SU-DHL-6 (cell line): ENCODE measurements around the gene COL4A2.

Source experiments
- H2AFZ ChIP-seq: fragments of 200-600 bp; sonication (generic); 2 replicates; pipeline ENCODE4 v1.6.1; 2014; ENCODE audit warnings: low read depth, mild to moderate bottlenecking, moderate library complexity, mixed read lengths, antibody characterized with exemption, low read length; ENCODE audit not compliant: severe bottlenecking
- H3F3A ChIP-seq: fragments of 200-600 bp; shearing (Covaris generic); 2 replicates; pipeline ENCODE4 v1.6.0; 2016; ENCODE audit warnings: antibody characterized with exemption, mild to moderate bottlenecking; ENCODE audit not compliant: insufficient read depth
- H3K27ac ChIP-seq: fragments of 200-600 bp; sonication (generic); 2 replicates; pipeline ENCODE4 v1.5.1; 2016; ENCODE audit warnings: low read depth, mild to moderate bottlenecking, low read length, moderate library complexity, mixed read lengths
- H3K27me3 ChIP-seq: fragments of 200-600 bp; sonication (generic), shearing (Covaris generic); 2 replicates; pipeline ENCODE4 v1.6.0; 2014; ENCODE audit warnings: mild to moderate bottlenecking, low read length
- H3K36me3 ChIP-seq: fragments of 200-600 bp; sonication (generic); 2 replicates; pipeline ENCODE4 v1.6.1; 2014; ENCODE audit warnings: mild to moderate bottlenecking, low read length, mixed read lengths
- H3K4me2 ChIP-seq: fragments of 300-600, 200-600 bp; shearing (Covaris generic), sonication (generic); 2 replicates; pipeline ENCODE4 v1.6.0; 2014; ENCODE audit warnings: low read length, low read depth, mild to moderate bottlenecking; ENCODE audit not compliant: poor library complexity, severe bottlenecking
- H3K4me3 ChIP-seq: fragments of 200-600 bp; sonication (generic); 2 replicates; pipeline ENCODE4 v1.5.1; 2014; ENCODE audit warnings: antibody characterized with exemption, low read length, mild to moderate bottlenecking, mixed read lengths; ENCODE audit not compliant: insufficient read depth, poor library complexity, severe bottlenecking
- H3K79me2 ChIP-seq: fragments of 200-600 bp; sonication (generic); 2 replicates; pipeline ENCODE4 v1.6.1; 2014; ENCODE audit warnings: mild to moderate bottlenecking, low read length, moderate library complexity; ENCODE audit not compliant: insufficient read depth
- H3K9ac ChIP-seq: fragments of 200-600 bp; sonication (generic); 2 replicates; pipeline ENCODE4 v1.7.0; 2014; ENCODE audit warnings: mild to moderate bottlenecking, low read length
- H3K9me2 ChIP-seq: fragments of 200-600 bp; sonication (generic); replicated peaks from 2 replicates; pipeline ENCODE4 v1.6.1; 2014; ENCODE audit warnings: low read length; ENCODE audit not compliant: insufficient read depth
- H3K9me3 ChIP-seq: fragments of 200-600 bp; sonication (generic); 2 replicates; pipeline ENCODE4 v1.6.1; 2014; ENCODE audit warnings: low read length, mixed read lengths; ENCODE audit not compliant: insufficient read depth
- H4K20me1 ChIP-seq: fragments of 200-600 bp; sonication (generic); 2 replicates; pipeline ENCODE4 v1.6.1; 2014; ENCODE audit warnings: low read depth, mild to moderate bottlenecking, antibody characterized with exemption, low read length, moderate library complexity, mixed read lengths
- EZH2phosphoT487 ChIP-seq: fragments of 200-600 bp; sonication (generic), shearing (Covaris generic); conservative IDR thresholded peaks from 2 replicates; pipeline ENCODE4 v1.6.1; 2018; ENCODE audit warnings: mild to moderate bottlenecking, antibody characterized with exemption, low read length, moderate library complexity, mixed read lengths
- TF ChIP-seq, protein P1 (sequence below): fragments of 200-600 bp; sonication (generic); IDR thresholded peaks from one replicate; pipeline ENCODE4 v1.5.1; 2017; ENCODE audit warnings: antibody characterized with exemption, mild to moderate bottlenecking, low read length, moderate library complexity; ENCODE audit not compliant: insufficient read depth, poor library complexity, severe bottlenecking

Gene COL4A2

DNA sequence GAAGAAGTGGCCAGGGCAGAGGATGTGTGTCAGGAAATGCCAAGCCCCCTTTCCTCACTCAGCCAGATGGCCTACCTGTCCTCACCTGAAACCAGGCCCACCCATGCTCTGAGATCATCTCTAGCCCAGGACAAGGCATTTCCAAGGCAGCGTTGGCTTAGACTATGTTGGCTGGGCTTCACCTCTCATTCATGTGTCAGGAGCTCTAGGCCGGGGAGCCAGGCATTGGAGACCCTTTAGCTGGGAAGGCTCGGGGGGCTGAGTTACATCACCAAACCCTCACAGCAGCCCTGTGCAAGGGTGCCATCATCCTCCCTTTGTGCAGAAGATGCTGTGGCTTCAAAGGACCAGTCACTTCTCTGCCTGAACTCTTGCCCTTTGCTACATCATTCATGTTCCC lies 40.0 kb downstream of the COL4A2 start:
- Histone ChIP-seq H2AFZ (no peak overlapping the region), H3K4me3 (no peak overlapping the region), H3K79me2 (no peaks in the 10 kb centered on the region), H4K20me1 (no peaks in the 10 kb centered on the region), H3K9me3 (no peaks in the 10 kb centered on the region), H3K9ac (no peak overlapping the region), H3F3A (no peaks in the 10 kb centered on the region), H3K4me2 (no peak overlapping the region), H3K9me2 (no peaks in the 10 kb centered on the region), H3K27me3 (no peaks in the 10 kb centered on the region), H3K27ac (no peak overlapping the region), H3K36me3 (no peaks in the 10 kb centered on the region)
- TF ChIP-seq EZH2phosphoT487 = no peak
- TF ChIP-seq, protein P1, sequence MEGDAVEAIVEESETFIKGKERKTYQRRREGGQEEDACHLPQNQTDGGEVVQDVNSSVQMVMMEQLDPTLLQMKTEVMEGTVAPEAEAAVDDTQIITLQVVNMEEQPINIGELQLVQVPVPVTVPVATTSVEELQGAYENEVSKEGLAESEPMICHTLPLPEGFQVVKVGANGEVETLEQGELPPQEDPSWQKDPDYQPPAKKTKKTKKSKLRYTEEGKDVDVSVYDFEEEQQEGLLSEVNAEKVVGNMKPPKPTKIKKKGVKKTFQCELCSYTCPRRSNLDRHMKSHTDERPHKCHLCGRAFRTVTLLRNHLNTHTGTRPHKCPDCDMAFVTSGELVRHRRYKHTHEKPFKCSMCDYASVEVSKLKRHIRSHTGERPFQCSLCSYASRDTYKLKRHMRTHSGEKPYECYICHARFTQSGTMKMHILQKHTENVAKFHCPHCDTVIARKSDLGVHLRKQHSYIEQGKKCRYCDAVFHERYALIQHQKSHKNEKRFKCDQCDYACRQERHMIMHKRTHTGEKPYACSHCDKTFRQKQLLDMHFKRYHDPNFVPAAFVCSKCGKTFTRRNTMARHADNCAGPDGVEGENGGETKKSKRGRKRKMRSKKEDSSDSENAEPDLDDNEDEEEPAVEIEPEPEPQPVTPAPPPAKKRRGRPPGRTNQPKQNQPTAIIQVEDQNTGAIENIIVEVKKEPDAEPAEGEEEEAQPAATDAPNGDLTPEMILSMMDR = no peak

DNA sequence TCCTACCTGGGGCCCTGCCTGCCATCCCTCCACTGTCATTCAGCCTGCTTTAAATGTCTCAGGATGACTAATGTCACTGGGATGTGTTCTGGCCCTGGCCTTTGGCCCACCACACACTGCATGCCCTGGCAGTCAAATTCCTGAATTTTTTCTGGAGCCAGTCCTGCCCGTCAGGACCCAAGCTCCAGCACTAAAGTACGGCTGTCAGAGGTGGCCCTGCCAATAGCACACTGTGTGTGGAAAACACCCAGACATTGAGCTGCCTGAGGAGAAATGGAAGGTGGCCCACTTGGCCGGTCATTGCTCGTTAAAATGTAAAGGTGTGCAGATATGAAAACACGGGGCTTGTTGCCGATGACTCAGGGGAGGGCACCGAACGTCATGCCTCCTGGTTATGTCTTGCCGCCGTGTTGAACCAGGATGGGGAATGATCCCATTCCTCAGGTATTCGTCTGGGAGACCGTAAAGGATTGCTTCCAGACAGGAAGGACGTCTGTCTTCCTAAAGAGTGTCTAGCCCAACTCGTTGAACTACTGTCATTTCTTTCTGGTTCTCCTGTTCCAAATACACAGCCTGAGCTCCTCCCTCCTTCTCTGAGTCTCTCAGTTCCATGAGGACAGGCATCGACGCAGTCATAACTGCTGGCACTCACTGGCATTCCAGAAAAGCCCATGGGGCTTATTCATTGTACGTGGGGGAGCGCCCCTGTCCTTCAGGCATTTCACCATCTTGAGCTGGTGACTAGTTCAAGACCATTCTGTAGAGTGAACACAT lies 40.6 kb downstream of the COL4A2 start:
- no peak for TF ChIP-seq EZH2phosphoT487
- TF ChIP-seq, protein P1 = no peak
- Histone ChIP-seq H3K27me3 (no peaks in the 10 kb centered on the region), H3K27ac (no peak overlapping the region), H3K79me2 (no peaks in the 10 kb centered on the region), H3K9ac (no peak overlapping the region), H3K4me2 (no peak overlapping the region), H3K9me2 (no peaks in the 10 kb centered on the region), H3F3A (no peaks in the 10 kb centered on the region), H3K9me3 (no peaks in the 10 kb centered on the region), H3K4me3 (no peak overlapping the region), H2AFZ (no peak overlapping the region), H3K36me3 (no peaks in the 10 kb centered on the region), H4K20me1 (no peaks in the 10 kb centered on the region)

DNA sequence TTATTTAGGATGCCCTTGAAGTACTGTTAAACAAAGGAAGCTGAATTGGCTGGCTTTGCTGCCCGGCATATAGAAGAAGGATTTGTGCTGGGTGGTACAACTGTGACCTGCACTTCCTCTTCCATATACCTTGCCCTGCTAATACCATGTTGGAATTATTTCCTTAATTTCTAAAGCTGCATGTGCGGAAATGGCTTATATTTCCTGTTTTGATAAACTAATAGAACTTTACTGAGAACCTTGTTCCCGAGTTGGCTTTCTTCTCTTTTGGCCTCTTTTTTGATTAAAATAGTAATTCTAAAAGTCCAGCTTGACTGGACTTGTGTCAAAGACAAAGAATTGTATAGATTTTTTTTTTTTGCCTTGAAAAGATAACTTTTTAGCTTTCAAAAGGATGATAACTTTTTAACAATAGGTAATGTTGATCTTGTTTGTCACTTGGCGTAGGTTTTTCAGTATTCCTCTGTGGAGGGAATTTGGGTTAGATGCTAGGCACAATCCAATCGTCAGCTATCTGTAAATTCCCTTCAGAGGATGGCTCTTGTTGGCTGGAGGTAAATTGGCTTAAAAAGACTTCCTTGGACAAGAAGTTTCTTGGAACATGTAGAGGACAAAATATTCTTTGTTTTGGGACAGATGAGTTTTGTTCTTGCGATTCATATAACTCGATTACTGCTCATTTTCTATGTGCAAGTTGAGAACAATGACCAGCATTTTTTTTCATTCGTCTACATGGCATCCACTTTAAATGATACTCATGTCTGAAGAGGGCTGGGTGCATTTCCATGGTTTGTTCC lies 41.4 kb downstream of the COL4A2 start:
- Histone ChIP-seq H3K4me3 (no peak overlapping the region), H3K4me2 (no peak overlapping the region), H3K9me2 (no peaks in the 10 kb centered on the region), H3K9me3 (no peaks in the 10 kb centered on the region), H3K36me3 (no peaks in the 10 kb centered on the region), H4K20me1 (no peaks in the 10 kb centered on the region), H3K27ac (no peak overlapping the region), H3K9ac (no peak overlapping the region), H3F3A (no peaks in the 10 kb centered on the region), H3K79me2 (no peaks in the 10 kb centered on the region), H3K27me3 (no peaks in the 10 kb centered on the region), H2AFZ (no peak overlapping the region)
- TF ChIP-seq, protein P1 = no peak
- TF ChIP-seq EZH2phosphoT487 = no peak
